HG02884 (cell line): Measurements from ENCODE around the gene NSRP1.
"Not testable (repeated sequence)": the region's sequence is repeated elsewhere in the genome, so short reads cannot be mapped to it uniquely, and the experiment has no call there.

Experiments used
- ATAC-seq: cut with Tn5 transposase; IDR thresholded peaks from one replicate; pipeline ENCODE4 v1.9.1; 2021; ENCODE audit warnings: mild to moderate bottlenecking, moderate library complexity; ENCODE audit not compliant: unreplicated experiment

NSRP1 gene

GRCh38 chr17:30174556-30174955, 57.9 kb downstream of the NSRP1 start:
- ATAC-seq = no peak

- ATAC-seq = no peak
Observed at GRCh38 chr17:30176855-30177254, 60.2 kb downstream of the NSRP1 start.

- ATAC-seq = no peak
Observed at GRCh38 chr17:30186761-30187160, 70.1 kb downstream of the NSRP1 start.

- ATAC-seq = no peak
Observed at GRCh38 chr17:30187573-30187972, 71.0 kb downstream of the NSRP1 start.

- no peak for ATAC-seq
Observed at GRCh38 chr17:30188211-30188939, 71.8 kb downstream of the NSRP1 start.

- no peak for ATAC-seq
Observed at GRCh38 chr17:30191072-30191471, 74.5 kb downstream of the NSRP1 start.

GRCh38 chr17:30196504-30196903, 79.9 kb downstream of the NSRP1 start:
- no peak for ATAC-seq

- ATAC-seq = no peak
Observed at GRCh38 chr17:30197416-30197815, 80.8 kb downstream of the NSRP1 start.

- no peak for ATAC-seq
Observed at GRCh38 chr17:30199600-30199999, 83.0 kb downstream of the NSRP1 start.

GRCh38 chr17:30200106-30200505, 83.5 kb downstream of the NSRP1 start:
- no peak for ATAC-seq

GRCh38 chr17:30200656-30201055, 84.0 kb downstream of the NSRP1 start:
- not testable (repeated sequence) for ATAC-seq

GRCh38 chr17:30203471-30203981, 86.9 kb downstream of the NSRP1 start:
- no peak for ATAC-seq

- ATAC-seq = no peak
Observed at GRCh38 chr17:30207655-30208054, 91.0 kb downstream of the NSRP1 start.

- ATAC-seq = no peak
Observed at GRCh38 chr17:30208214-30208613, 91.6 kb downstream of the NSRP1 start.

GRCh38 chr17:30209930-30210329, 93.3 kb downstream of the NSRP1 start:
- no peak for ATAC-seq

- no peak for ATAC-seq
Observed at GRCh38 chr17:30210366-30210765, 93.8 kb downstream of the NSRP1 start.

GRCh38 chr17:30210901-30211300, 94.3 kb downstream of the NSRP1 start:
- no peak for ATAC-seq

GRCh38 chr17:30211371-30211770, 94.8 kb downstream of the NSRP1 start:
- no peak for ATAC-seq

GRCh38 chr17:30212750-30213149, 96.1 kb downstream of the NSRP1 start:
- peak; percentile 59 for ATAC-seq

GRCh38 chr17:30217054-30217453, 100.4 kb downstream of the NSRP1 start:
- ATAC-seq = no peak

- no peak for ATAC-seq
Observed at GRCh38 chr17:30217746-30218245, 101.2 kb downstream of the NSRP1 start.

- ATAC-seq = no peak
Observed at GRCh38 chr17:30218799-30219198, 102.2 kb downstream of the NSRP1 start.

- ATAC-seq = no peak
Observed at GRCh38 chr17:30219315-30219714, 102.7 kb downstream of the NSRP1 start.
